Fibroblast of skin of right quadriceps (primary cell): ENCODE measurements around the gene NLK.
"Not testable (repeated sequence)": the region's sequence is repeated elsewhere in the genome, so short reads cannot be mapped to it uniquely, and the experiment has no call there.

Experiments used
- DNase-seq: peaks from one replicate; pipeline ENCODE4 v3.0.0-alpha.2; 2013

The NLK gene

DNA sequence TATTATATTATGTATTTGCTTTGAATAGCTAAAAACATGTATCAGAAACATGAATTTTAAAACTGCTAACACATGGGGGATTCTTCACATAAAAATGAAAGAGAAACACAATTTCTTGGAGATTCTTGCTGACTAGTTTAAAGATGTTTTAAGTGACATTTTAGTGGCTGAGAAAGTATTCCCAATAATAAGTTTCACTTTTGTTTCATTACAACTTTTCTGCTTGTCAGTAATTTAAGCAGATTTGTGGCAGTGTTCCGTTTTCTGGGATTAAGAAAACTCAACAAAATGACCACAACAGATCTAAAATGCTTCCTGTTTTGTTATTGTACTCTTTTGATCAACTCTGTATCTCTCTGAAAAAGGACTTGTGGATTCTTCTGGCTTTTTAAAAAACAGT is 75.9 kb downstream of the NLK start:
- no peak for DNase-seq

DNA sequence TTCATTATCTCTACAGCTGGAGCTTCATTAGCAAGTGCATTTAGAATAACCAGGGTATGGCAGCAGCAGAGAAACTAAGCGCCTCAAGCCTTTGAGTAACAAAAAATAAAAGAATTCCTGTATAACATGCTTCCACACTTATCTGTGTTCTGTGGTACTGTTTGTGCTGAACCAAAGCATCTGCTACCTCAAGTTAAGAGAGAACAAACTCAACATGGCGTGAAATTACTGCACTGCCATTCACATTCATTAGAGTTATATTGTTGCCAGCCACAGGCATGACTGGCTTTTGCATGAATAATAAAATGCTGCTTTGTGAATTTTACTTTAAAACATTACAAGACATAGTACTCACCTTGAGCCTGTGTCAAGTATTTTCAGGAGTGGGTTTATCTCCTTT is 76.6 kb downstream of the NLK start:
- DNase-seq = no peak

DNA sequence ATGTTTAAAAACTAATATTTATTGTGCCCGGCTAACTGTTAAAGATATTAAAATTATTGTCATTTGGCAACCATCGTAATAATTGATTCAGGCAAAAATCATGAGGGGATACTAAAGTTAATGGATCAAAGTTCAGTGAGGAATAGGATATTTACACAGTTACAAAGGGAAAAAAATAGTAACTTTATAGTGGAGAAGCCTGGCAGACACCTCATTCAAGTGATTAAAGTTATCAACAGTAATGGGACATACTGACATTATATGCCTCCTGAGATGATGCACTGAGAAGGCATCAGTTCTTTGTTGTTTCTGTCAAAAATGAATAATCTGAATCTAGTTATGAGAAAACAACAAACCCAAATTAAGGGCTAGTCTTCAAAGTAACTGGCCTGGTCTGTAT is 77.1 kb downstream of the NLK start:
- no peak for DNase-seq

- no peak for DNase-seq
These were observed 78.3 kb downstream of the NLK start for GRCh38 chr17:28120766-28121165.

- no peak for DNase-seq
These were observed 82.5 kb downstream of the NLK start for GRCh38 chr17:28124962-28125361.

DNA sequence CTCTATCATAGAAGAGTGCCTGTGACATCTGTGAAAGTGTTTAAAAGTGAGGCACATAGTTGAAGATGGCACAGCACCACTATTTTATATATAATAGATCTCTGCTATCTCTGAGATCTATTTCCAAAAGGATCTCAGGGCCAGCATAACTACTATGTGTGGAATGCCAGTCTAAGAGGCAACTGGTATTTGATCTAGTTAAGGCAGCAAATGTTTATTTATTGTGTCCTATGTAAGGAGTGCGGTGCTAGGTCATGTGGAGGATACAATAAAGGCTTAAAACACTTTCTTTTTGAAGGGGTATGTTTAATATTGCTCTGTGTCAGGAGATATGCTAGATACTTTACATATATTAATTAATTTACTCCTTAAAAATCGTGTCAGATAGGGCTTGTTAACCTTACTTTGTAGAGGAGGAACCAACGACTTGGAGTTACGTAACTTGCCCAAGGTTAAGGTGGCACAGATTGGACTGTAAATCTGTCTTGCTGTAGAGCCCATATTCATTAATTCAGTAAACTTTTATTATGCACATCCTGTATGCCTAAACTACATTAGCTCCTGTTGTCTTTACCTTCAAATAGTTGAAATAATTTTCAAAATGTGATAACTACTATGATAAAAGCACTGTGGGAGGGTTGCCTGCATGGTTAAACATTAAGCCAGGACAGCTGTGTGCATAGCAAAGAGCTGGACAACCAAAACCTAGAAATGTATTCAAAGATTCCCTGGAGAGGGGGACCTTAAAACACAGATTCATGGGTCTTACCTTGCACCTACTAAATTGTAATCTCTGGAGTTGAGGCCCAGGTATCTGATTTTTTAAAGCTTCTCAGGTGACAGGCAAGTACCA is 83.3 kb downstream of the NLK start:
- DNase-seq = no peak

- DNase-seq = no peak
These were observed 84.7 kb downstream of the NLK start for GRCh38 chr17:28127196-28127595.

- no peak for DNase-seq
These were observed 86.3 kb downstream of the NLK start for GRCh38 chr17:28128779-28129178.

DNA sequence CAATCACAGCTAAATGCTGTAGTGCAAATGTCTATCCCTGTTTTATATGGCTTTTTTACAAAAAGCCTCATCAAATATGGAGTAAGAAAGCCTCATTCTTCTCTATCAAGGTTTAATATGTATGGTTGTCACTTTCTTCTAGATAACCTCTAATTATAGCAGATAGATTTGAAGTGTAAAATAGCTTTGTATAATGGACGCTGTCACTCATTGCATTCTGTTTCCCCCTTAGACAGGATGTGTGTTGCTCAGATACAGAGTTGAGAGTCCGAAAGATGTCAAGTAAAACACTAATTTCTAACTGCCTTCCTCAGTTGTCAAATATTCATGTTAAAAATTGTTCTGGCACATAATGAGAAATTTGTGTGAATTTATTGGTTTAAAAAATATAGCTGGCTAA is 88.0 kb downstream of the NLK start:
- no peak for DNase-seq

DNA sequence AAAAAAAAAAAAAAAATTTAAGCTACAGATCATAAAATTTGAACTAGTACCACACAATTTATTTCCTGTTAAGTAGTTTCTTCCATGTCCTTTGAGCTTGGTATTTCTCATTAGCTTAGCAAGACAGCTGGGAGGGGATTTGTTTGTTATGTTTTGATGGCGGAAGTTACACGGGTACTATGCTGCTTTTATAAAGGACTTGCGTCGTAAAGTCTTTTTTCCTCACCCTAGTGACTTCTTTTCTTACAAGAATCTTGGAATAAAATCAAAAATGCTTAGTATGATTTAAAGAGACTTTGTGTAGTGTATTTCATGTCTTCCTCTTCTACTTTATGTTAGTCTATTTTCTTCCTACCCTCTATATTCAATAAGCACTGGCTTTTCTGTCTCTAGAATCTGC is 89.1 kb downstream of the NLK start:
- DNase-seq = peak; percentile 38

- peak; percentile 88 for DNase-seq
These were observed 91.1 kb downstream of the NLK start for GRCh38 chr17:28133562-28133970.

DNA sequence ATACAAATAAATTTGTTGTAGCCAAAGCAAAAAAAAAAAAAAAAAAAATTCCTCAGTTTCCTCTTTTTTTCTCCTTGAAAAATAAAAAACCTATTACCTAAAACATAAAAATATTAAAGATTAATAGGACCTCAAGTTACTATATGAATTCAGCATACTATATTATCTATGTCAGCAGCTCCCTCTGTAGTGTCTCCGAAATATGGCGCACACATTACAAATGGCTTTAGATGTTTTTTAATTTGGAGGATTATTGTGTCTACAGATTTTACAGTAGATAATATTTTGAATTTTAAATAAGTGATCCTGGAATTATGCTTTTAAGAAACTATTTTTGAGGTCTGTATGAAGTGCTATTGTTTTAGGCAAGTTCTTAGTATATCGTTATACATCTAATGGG is 94.4 kb downstream of the NLK start:
- no peak for DNase-seq

- DNase-seq = no peak
These were observed 97.3 kb downstream of the NLK start for GRCh38 chr17:28139822-28140221.

GRCh38 chr17:28141313-28141712 is 98.8 kb downstream of the NLK start:
- DNase-seq = no peak

- no peak for DNase-seq
These were observed 99.3 kb downstream of the NLK start for GRCh38 chr17:28141773-28142172.

DNA sequence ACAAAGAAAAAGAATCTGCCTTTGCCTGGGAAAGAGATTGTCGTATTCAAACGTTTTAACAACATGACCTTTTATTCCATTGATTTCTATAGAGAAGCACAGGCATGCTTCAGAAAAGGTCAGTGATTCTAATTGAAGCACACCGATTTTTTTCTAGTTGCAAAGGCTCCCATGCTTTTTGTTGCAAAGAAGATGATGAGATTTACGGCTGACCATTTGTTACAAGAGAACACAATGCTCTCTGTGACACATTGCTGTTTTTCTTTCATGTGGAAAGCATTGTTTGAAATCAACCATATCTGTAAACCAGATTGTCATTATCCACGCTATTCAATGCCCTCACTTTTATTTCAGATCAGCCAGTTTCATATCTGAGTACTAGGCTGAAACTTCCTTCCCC is 99.8 kb downstream of the NLK start:
- no peak for DNase-seq

- no peak for DNase-seq
These were observed 101.5 kb downstream of the NLK start for GRCh38 chr17:28144019-28144418.

GRCh38 chr17:28145348-28145747 is 102.9 kb downstream of the NLK start:
- DNase-seq = peak; percentile 48

GRCh38 chr17:28147017-28147416 is 104.5 kb downstream of the NLK start:
- no peak for DNase-seq

- DNase-seq = no peak
These were observed 108.5 kb downstream of the NLK start for GRCh38 chr17:28151001-28151400.

GRCh38 chr17:28154214-28154613 is 111.7 kb downstream of the NLK start:
- DNase-seq = no peak

DNA sequence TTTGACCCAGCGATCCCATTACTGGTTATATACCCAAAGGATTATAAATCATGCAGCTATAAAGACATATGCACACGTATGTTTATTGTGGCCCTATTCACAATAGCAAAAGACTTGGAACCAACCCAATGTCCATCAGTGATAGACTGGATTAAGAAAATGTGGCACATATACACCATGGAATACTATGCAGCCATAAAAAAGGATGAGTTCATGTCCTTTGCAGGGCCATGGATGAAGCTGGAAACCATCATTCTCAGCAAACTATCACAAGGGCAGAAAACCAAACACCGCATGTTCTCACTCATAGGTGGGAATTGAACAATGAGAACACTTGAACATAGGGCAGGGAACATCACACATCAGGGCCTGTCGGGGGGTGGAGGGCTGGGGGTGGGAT is 112.9 kb downstream of the NLK start:
- DNase-seq = not testable (repeated sequence)

- no peak for DNase-seq
These were observed 116.5 kb downstream of the NLK start for GRCh38 chr17:28159004-28159403.

DNA sequence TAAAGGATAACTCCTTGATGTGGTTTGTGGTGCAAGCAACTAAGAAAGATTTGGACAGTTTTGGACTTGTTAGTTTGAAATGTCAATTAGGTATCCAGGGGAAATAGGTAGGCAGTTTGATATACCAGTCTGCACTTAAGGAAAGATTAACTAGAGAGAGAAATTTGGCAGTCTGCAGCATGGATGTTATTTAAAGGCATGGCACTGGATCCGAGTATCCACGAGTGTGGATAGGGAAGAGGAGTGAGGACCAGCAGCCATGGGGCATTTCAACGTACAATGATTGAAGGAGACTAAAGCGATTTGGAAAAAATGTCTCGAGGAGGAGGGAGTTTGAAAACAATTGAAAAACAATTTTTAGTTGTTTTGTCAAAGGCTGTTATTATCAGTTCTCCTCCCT is 117.4 kb downstream of the NLK start:
- DNase-seq = no peak

DNA sequence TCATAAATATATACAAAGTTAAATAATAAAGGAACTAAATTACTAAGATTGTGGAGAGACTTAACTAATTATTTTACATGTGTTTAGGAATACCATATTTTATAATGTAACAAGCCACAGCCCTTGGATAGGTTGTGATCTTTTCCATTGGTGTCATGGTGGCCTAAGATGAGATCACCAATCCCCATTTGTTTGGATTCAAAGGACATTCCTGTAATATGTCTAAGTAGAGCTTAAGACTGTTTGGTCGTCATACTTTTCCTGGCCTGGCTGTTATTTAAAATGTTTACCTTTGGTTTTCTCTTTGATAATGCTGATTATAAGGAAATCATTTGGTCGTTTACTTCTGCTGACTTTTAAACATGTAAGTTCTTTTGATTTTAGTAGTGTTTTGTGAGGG is 118.1 kb downstream of the NLK start:
- DNase-seq = no peak
